ENCODE measurements around the gene ZNF473.

- TF ChIP-seq EZH2phosphoT487 (IDR thresholded peaks at IDR 0.05; ENCODE audit: insufficient read depth, low read depth) (no peak), EZH2 (IDR thresholded peaks at IDR 0.05; ENCODE audit: insufficient read depth, poor library complexity, severe bottlenecking) (no peak)
Observed at GRCh38 chr19:50000038-50000840, 25.6 kb upstream of the ZNF473 start.
